Glutamatergic neuron (in vitro differentiated cells): ENCODE data around the gene ATP11A. TPM values are rescaled to one million over a fixed set of nuclear protein-coding genes. Genes with fewer than 3 reads are reported as not detected.

ENCODE experiments used
- DNase-seq: peaks from one replicate; pipeline ENCODE4 v3.0.0; 2022
- H3K27ac Mint-ChIP-seq: one replicate; pipeline ENCODE4 v1.8.0; 2020; ENCODE audit warnings: mild to moderate bottlenecking, mixed read lengths, inconsistent platforms; ENCODE audit not compliant: unreplicated experiment
- H3K27me3 Mint-ChIP-seq: one replicate; pipeline ENCODE4 v1.8.0; 2020; ENCODE audit warnings: mild to moderate bottlenecking, moderate library complexity, mixed read lengths, inconsistent platforms; ENCODE audit not compliant: unreplicated experiment
- H3K36me3 Mint-ChIP-seq: one replicate; pipeline ENCODE4 v1.8.0; 2020; ENCODE audit warnings: mild to moderate bottlenecking, mixed read lengths, inconsistent platforms; ENCODE audit not compliant: unreplicated experiment
- H3K4me1 Mint-ChIP-seq: one replicate; pipeline ENCODE4 v1.8.0; 2020; ENCODE audit warnings: mild to moderate bottlenecking, low read depth, mixed read lengths, inconsistent platforms; ENCODE audit not compliant: unreplicated experiment
- H3K4me3 Mint-ChIP-seq: one replicate; pipeline ENCODE4 v1.8.0; 2020; ENCODE audit warnings: mild to moderate bottlenecking, mixed read lengths, inconsistent platforms; ENCODE audit not compliant: unreplicated experiment
- H3K9me3 Mint-ChIP-seq: one replicate; pipeline ENCODE4 v1.8.0; 2020; ENCODE audit warnings: mild to moderate bottlenecking, moderate library complexity, mixed read lengths, inconsistent platforms; ENCODE audit not compliant: unreplicated experiment
- total RNA-seq: library from RNA; stranded (reverse); fragmentation: NEBNext Ultra II Directional; extraction: Animal tissue kit (Norgen Biotek cat#: 25700); gene quantifications from one replicate; pipeline ENCODE4 v1.2.1, GENCODE V29; 2021; ENCODE audit not compliant: unreplicated experiment
- TF ChIP-seq, protein P1 (sequence below): fragments of 200-600 bp; sonication (generic); IDR thresholded peaks from one replicate; pipeline ENCODE4 v1.5.0; 2021; ENCODE audit not compliant: partially characterized antibody, unreplicated experiment

The ATP11A gene
- total RNA-seq, 1 donor from 2014 or later, result 127 TPM

DNA sequence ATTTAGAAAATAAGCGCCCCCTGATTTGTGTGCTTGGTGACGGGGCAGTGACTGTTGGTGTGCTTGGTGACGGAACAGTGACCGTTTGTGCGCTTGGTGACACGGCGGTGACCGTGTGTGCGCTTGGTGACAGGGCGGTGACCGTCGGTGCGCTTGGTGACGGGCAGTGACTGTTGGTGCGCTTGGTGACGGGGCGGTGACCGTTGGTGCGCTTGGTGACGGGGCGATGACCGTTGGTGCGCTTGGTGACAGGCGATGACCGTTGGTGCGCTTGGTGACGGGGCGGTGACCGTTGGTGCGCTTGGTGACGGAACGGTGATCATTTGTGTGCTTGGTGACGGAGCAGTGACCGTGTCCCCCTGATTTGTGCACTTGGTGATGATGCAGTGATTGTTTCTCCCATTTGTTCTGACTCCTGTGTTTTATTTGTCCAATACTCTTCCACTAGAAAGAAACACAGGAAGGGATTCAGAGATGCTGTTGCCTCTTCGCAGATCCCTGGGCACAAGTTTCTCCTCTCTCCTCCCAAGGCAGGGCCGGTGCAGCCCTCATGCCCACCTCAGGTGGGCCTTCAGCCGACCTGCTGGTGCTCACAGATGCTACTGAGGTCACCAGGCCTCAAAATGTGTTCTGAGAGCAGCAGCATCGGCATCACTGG lies 128.3 kb downstream of the ATP11A start:
- TF ChIP-seq, protein P1, sequence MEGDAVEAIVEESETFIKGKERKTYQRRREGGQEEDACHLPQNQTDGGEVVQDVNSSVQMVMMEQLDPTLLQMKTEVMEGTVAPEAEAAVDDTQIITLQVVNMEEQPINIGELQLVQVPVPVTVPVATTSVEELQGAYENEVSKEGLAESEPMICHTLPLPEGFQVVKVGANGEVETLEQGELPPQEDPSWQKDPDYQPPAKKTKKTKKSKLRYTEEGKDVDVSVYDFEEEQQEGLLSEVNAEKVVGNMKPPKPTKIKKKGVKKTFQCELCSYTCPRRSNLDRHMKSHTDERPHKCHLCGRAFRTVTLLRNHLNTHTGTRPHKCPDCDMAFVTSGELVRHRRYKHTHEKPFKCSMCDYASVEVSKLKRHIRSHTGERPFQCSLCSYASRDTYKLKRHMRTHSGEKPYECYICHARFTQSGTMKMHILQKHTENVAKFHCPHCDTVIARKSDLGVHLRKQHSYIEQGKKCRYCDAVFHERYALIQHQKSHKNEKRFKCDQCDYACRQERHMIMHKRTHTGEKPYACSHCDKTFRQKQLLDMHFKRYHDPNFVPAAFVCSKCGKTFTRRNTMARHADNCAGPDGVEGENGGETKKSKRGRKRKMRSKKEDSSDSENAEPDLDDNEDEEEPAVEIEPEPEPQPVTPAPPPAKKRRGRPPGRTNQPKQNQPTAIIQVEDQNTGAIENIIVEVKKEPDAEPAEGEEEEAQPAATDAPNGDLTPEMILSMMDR, result no peak
- Mint-ChIP-seq H3K4me1 (peaks cover 4% of the 10 kb centered on the region), H3K27ac (no peak overlapping the region), H3K36me3 (peaks cover 56% of the 10 kb centered on the region), H3K4me3 (no peak overlapping the region), H3K27me3 (peaks cover 5% of the 10 kb centered on the region), H3K9me3 (peaks cover 19% of the 10 kb centered on the region)
- DNase-seq, result no peak

DNA sequence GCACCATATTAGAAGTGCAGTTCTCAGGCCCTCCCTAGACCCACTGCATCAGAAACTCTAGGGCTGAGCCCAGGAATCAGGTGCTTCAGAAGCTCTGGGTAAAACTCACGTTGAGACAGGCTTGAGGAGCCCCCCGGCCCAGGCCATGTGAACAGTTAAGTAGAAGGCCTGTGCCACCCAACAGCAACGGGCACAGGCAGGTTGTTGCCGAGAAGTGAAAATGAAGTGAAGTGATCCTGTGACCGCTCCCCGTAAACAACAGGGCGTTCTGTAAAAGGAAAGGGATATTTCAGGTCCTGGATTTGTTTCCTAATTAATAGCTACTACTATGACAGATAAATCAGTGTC lies 128.8 kb downstream of the ATP11A start:
- DNase-seq, result no peak
- no peak overlapping the region for H3K27ac Mint-ChIP-seq
- peaks cover 5% of the 10 kb centered on the region for H3K27me3 Mint-ChIP-seq
- TF ChIP-seq, protein P1, result no peak
- H3K4me1 Mint-ChIP-seq, result peaks cover 4% of the 10 kb centered on the region
- peaks cover 14% of the 10 kb centered on the region for H3K9me3 Mint-ChIP-seq
- no peak overlapping the region for H3K4me3 Mint-ChIP-seq
- peaks cover 52% of the 10 kb centered on the region for H3K36me3 Mint-ChIP-seq

- TF ChIP-seq, protein P1, result no peak
- Mint-ChIP-seq H3K27ac (peak overlapping the region; percentile 48), H3K9me3 (peaks cover 14% of the 10 kb centered on the region), H3K36me3 (peaks cover 52% of the 10 kb centered on the region), H3K27me3 (peaks cover 5% of the 10 kb centered on the region), H3K4me1 (peaks cover 4% of the 10 kb centered on the region), H3K4me3 (no peak overlapping the region)
- no peak for DNase-seq
These were observed 129.3 kb downstream of the ATP11A start for GRCh38 chr13:112819111-112819510.

GRCh38 chr13:112819816-112820215 lies 130.0 kb downstream of the ATP11A start:
- Mint-ChIP-seq H3K36me3 (peaks cover 44% of the 10 kb centered on the region), H3K9me3 (peaks cover 11% of the 10 kb centered on the region), H3K4me1 (peaks cover 4% of the 10 kb centered on the region), H3K4me3 (no peak overlapping the region), H3K27ac (no peak overlapping the region), H3K27me3 (peaks cover 2% of the 10 kb centered on the region)
- no peak for DNase-seq
- TF ChIP-seq, protein P1, result no peak

GRCh38 chr13:112820318-112820717 lies 130.5 kb downstream of the ATP11A start:
- peaks cover 10% of the 10 kb centered on the region for H3K9me3 Mint-ChIP-seq
- TF ChIP-seq, protein P1, result no peak
- H3K36me3 Mint-ChIP-seq, result peaks cover 39% of the 10 kb centered on the region
- DNase-seq, result no peak
- H3K4me3 Mint-ChIP-seq, result no peak overlapping the region
- H3K27ac Mint-ChIP-seq, result no peak overlapping the region
- peaks cover under 1% of the 10 kb centered on the region for H3K27me3 Mint-ChIP-seq
- H3K4me1 Mint-ChIP-seq, result peaks cover 4% of the 10 kb centered on the region
